Brain microvascular endothelial cell (primary cell): ENCODE measurements around the gene FITM1.

ENCODE experiments used
- DNase-seq: peaks from one replicate; pipeline ENCODE4 v3.0.0-alpha.2; 2020
- H3K27ac ChIP-seq: fragments of 250-450 bp; sonication (Bioruptor Pico); 2 replicates; pipeline ENCODE4 v1.5.1; 2020; ENCODE audit warnings: mild to moderate bottlenecking, moderate library complexity
- H3K27me3 ChIP-seq: fragments of 250-450 bp; sonication (Bioruptor Pico); replicated peaks from 2 replicates; pipeline ENCODE4 v1.5.1; 2020; ENCODE audit warnings: mild to moderate bottlenecking
- H3K36me3 ChIP-seq: fragments of 250-450 bp; sonication (Bioruptor Pico); replicated peaks from 2 replicates; pipeline ENCODE4 v1.5.1; 2020; ENCODE audit warnings: mild to moderate bottlenecking
- H3K4me3 ChIP-seq: 2 replicates; pipeline ENCODE4 v1.5.1; 2011; ENCODE audit warnings: low read depth, mild to moderate bottlenecking, control low read depth, low read length, moderate library complexity
- in situ Hi-C: cut with HindIII; loops from 2 replicates; pipeline ENCODE4 v1.10.0; 2017; ENCODE audit warnings: low sequenced_read_pairs, low pct_ligation_motif_present
- TF ChIP-seq, protein P1 (sequence below): IDR thresholded peaks from 2 replicates; pipeline ENCODE4 v1.5.1; 2011; ENCODE audit warnings: low read depth, mild to moderate bottlenecking, moderate library complexity, low read length, control low read depth, inconsistent platforms; ENCODE audit errors: missing control alignments

The FITM1 gene

DNA sequence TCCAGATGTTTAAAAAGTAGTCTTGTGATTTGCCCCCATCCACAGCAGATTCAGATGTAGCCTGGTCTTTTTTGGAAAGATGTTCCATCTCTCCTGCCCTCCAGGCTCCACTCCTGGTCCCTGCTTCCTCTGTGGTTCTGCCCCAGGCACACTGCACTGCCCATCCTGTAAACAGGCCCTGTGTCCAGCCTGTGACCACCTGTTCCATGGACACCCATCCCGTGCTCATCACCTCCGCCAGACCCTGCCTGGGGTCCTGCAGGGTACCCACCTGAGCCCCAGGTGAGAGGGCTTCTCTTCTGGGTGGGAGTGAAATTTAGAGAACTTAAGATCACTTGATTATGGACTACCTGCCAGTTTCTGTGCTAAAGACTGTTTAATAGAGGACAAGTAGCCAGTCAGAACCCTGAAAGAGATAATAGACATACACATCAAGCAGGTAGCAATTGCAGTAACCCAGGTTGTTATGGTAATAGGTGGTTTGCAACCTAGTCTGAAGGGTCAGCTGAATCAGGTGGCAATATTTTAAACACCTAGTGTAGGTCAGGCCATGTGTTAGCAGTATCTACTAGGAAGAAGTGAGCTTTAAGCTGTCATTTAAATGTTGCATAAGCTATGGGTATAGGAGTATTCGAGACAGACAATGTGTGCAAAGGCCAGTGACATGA lies 19.0 kb downstream of the FITM1 start:
- in situ Hi-C loops: no loop called here

DNA sequence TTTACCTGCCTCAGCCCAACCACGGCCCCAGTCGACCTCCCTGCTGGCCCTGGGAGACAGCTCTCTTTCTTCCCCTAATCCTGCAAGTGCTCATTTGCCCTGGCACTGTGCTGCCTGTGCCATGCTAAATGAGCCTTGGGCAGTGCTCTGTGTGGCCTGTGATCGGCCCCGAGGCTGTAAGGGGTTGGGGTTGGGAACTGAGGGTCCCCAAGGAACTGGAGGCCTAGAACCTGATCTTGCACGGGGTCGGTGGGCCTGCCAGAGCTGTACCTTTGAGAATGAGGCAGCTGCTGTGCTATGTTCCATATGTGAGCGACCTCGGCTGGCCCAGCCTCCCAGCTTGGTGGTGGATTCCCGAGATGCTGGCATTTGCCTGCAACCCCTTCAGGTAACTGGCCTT lies 19.6 kb downstream of the FITM1 start:
- DNase-seq: no peak
- H3K27me3 ChIP-seq: no peaks in the 10 kb centered on the region
- no peak overlapping the region for H3K27ac ChIP-seq
- in situ Hi-C loops: no loop called here
- H3K36me3 ChIP-seq: peaks cover 39% of the 10 kb centered on the region
- H3K4me3 ChIP-seq: no peak overlapping the region
- TF ChIP-seq, protein P1, sequence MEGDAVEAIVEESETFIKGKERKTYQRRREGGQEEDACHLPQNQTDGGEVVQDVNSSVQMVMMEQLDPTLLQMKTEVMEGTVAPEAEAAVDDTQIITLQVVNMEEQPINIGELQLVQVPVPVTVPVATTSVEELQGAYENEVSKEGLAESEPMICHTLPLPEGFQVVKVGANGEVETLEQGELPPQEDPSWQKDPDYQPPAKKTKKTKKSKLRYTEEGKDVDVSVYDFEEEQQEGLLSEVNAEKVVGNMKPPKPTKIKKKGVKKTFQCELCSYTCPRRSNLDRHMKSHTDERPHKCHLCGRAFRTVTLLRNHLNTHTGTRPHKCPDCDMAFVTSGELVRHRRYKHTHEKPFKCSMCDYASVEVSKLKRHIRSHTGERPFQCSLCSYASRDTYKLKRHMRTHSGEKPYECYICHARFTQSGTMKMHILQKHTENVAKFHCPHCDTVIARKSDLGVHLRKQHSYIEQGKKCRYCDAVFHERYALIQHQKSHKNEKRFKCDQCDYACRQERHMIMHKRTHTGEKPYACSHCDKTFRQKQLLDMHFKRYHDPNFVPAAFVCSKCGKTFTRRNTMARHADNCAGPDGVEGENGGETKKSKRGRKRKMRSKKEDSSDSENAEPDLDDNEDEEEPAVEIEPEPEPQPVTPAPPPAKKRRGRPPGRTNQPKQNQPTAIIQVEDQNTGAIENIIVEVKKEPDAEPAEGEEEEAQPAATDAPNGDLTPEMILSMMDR: no peak

More for the DNA sequence above, 19.0 kb downstream of the FITM1 start:
- Histone ChIP-seq H3K36me3 (peaks cover 33% of the 10 kb centered on the region), H3K27me3 (no peaks in the 10 kb centered on the region), H3K4me3 (no peak overlapping the region), H3K27ac (no peak overlapping the region)
- DNase-seq: no peak
- TF ChIP-seq, protein P1: no peak

DNA sequence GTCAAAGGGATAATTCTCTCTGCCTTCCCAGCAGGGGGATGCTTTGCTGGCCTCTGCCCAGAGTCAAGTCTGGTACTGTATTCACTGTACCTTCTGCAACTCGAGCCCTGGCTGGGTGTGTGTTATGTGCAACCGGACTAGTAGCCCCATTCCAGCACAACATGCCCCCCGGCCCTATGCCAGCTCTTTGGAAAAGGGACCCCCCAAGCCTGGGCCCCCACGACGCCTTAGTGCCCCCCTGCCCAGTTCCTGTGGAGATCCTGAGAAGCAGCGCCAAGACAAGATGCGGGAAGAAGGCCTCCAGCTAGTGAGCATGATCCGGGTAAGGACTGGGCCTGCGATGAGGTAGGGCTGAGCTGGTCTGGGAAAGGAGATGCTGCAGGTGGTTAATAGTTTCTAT lies 20.1 kb downstream of the FITM1 start:
- H3K27ac ChIP-seq: no peak overlapping the region
- no peak for DNase-seq
- no peak overlapping the region for H3K4me3 ChIP-seq
- in situ Hi-C loops: no loop called here
- TF ChIP-seq, protein P1: no peak
- peaks cover 44% of the 10 kb centered on the region for H3K36me3 ChIP-seq
- no peaks in the 10 kb centered on the region for H3K27me3 ChIP-seq

GRCh38 chr14:24150993-24151392 lies 20.5 kb downstream of the FITM1 start:
- TF ChIP-seq, protein P1: no peak
- no peak for DNase-seq
- peaks cover 49% of the 10 kb centered on the region for H3K36me3 ChIP-seq

DNA sequence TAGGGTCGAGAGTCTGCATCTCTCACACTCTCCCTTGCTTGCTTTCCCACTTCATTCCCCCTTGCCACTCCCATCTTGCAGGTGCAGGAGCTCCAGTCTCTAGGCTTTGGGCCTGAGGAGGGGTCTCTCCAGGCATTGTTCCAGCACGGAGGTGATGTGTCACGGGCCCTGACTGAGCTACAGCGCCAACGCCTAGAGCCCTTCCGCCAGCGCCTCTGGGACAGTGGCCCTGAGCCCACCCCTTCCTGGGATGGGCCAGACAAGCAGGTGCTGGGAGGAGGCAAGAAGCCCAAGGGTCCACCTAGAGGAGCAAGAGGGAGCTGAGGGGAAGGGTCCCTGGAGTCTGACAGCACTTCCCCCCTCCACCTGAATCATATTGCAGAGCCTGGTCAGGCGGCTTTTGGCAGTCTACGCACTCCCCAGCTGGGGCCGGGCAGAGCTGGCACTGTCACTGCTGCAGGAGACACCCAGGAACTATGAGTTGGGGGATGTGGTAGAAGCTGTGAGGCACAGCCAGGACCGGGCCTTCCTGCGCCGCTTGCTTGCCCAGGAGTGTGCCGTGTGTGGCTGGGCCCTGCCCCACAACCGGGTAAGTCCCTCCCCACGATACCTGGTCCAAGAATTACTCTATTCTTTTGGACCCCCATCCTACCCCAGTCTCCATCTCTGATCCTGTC lies 21.1 kb downstream of the FITM1 start:
- H3K27me3 ChIP-seq: no peaks in the 10 kb centered on the region
- H3K27ac ChIP-seq: no peak overlapping the region
- no peak for DNase-seq
- H3K36me3 ChIP-seq: peaks cover 54% of the 10 kb centered on the region
- in situ Hi-C loops: no loop called here
- TF ChIP-seq, protein P1: no peak
- no peak overlapping the region for H3K4me3 ChIP-seq

More at GRCh38 chr14:24150993-24151392, 20.5 kb downstream of the FITM1 start:
- Histone ChIP-seq H3K4me3 (no peak overlapping the region), H3K27me3 (no peaks in the 10 kb centered on the region), H3K27ac (no peak overlapping the region)
- in situ Hi-C loops: no loop called here
